ENCODE measurements around the gene EXOSC10. TPM values are rescaled to one million over a fixed set of nuclear protein-coding genes. Genes with fewer than 3 reads are reported as not detected.
"Not testable (repeated sequence)": the region's sequence is repeated elsewhere in the genome, so short reads cannot be mapped to it uniquely, and the experiment has no call there.

EXOSC10 gene
- total RNA-seq, 1 donor from 2014 or later: 38.7 TPM

GRCh38 chr1:11039351-11040104 is 60.1 kb downstream of the EXOSC10 start:
- no peaks in the 10 kb centered on the region for H3K27me3 ChIP-seq

GRCh38 chr1:11037740-11038182 is 61.9 kb downstream of the EXOSC10 start:
- TF ChIP-seq CTCF (IDR thresholded peaks at IDR 0.05): peak; percentile 92 to 97 (median 95)
- Histone ChIP-seq H3K4me1 (peaks cover 0 to 4% of the 10 kb centered on the region in 2 donors), H3K9me3 (no peaks in the 10 kb centered on the region), H3K27ac (no peak overlapping the region), H3K36me3 (no peaks in the 10 kb centered on the region), H3K4me3 (no peak overlapping the region), H3K27me3 (no peaks in the 10 kb centered on the region)
- intact Hi-C loops (cut with DNase I): loop anchor here (1.0 to 10.0 kb wide), 3 partner anchors 23 to 605 kb away; partner anchors contain the start of gene SRM
- DNase-seq (ENCODE audit: low spot score in 2 of 2): peak; percentile 37 to 93

More at GRCh38 chr1:11039351-11040104, 60.1 kb downstream of the EXOSC10 start:
- peaks cover 0 to 4% of the 10 kb centered on the region in 2 donors for H3K4me1 ChIP-seq
- H3K27ac ChIP-seq: no peak overlapping the region
- no peaks in the 10 kb centered on the region for H3K36me3 ChIP-seq
- intact Hi-C loops (cut with DNase I): loop anchor here (10.0 kb wide), 1 partner anchor 65 kb away; no protein-coding TSS in a partner anchor
- TF ChIP-seq CTCF (IDR thresholded peaks at IDR 0.05): no peak
- DNase-seq (ENCODE audit: low spot score in 2 of 2): no peak
- H3K9me3 ChIP-seq: no peaks in the 10 kb centered on the region
- H3K4me3 ChIP-seq: no peak overlapping the region

GRCh38 chr1:11037019-11037739 is 62.5 kb downstream of the EXOSC10 start:
- not testable (repeated sequence) for H3K4me1 ChIP-seq; DNase-seq (ENCODE audit: low spot score in 2 of 2)
- intact Hi-C loops (cut with DNase I): loop anchor here (1.0 to 10.0 kb wide), 3 partner anchors 23 to 605 kb away; partner anchors contain the start of gene SRM

GRCh38 chr1:11031624-11032262 is 67.9 kb downstream of the EXOSC10 start:
- TF ChIP-seq CTCF (IDR thresholded peaks at IDR 0.05): no peak
- Histone ChIP-seq H3K4me3 (no peak overlapping the region), H3K9me3 (no peaks in the 10 kb centered on the region), H3K4me1 (peaks cover 0 to 4% of the 10 kb centered on the region in 2 donors), H3K27ac (no peak overlapping the region), H3K36me3 (peaks cover 6 to 11% of the 10 kb centered on the region in 2 donors), H3K27me3 (no peaks in the 10 kb centered on the region)
- no peak for DNase-seq (ENCODE audit: low spot score in 2 of 2)
- intact Hi-C loops (cut with DNase I): loop anchor here (10.0 kb wide), 1 partner anchor 73 kb away; no protein-coding TSS in a partner anchor

More at GRCh38 chr1:11037019-11037739, 62.5 kb downstream of the EXOSC10 start:
- H3K27ac ChIP-seq, H3K36me3 ChIP-seq, H3K9me3 ChIP-seq, H3K27me3 ChIP-seq, H3K4me3 ChIP-seq: not testable (repeated sequence)

- no peak for DNase-seq (ENCODE audit: low spot score in 2 of 2)
- Histone ChIP-seq H3K36me3 (peaks cover 10 to 20% of the 10 kb centered on the region in 2 donors), H3K27me3 (no peaks in the 10 kb centered on the region), H3K9me3 (no peaks in the 10 kb centered on the region), H3K27ac (no peak overlapping the region), H3K4me3 (no peak overlapping the region), H3K4me1 (peaks cover 0 to 4% of the 10 kb centered on the region in 2 donors)
- intact Hi-C loops (cut with DNase I): loop anchor here (10.0 kb wide), 1 partner anchor 74 kb away; no protein-coding TSS in a partner anchor
- no peak for TF ChIP-seq CTCF (IDR thresholded peaks at IDR 0.05)
Observed at GRCh38 chr1:11030865-11031264, 68.8 kb downstream of the EXOSC10 start.

Measured in ascending aorta (tissue), 2 donors.